ENCODE data around the gene SPINK7.
A peak's percentile ranks its signal among the peaks of the same experiment; 100 is the strongest.

GRCh38 chr5:148314187-148314586, 2.0 kb downstream of the SPINK7 start:
- TF ChIP-seq CTCF (IDR thresholded peaks at IDR 0.05): peak in 1 of 7 experiments; percentile 1
- no peak for TF ChIP-seq POLR2A (IDR thresholded peaks at IDR 0.05)

All from body of pancreas (tissue), 4 donors.